CD8-positive, alpha-beta memory T cell (primary cell): Measurements from ENCODE around the gene ARHGAP35. TPM values are rescaled to one million over a fixed set of nuclear protein-coding genes. Genes with fewer than 3 reads are reported as not detected.

Experiments used
- CTCF ChIA-PET: fragments of 350-600 bp; sonication (Branson Sonifier 250); formaldehyde crosslinking; loops from one replicate; lab custom pipeline; 2021; ENCODE audit warnings: antibody characterized with exemption; lab: Charles Lee
- POLR2A ChIA-PET: fragments of 350-600 bp; sonication (Branson Sonifier 250); formaldehyde crosslinking; loops from one replicate; lab custom pipeline; 2021; ENCODE audit warnings: antibody characterized with exemption; lab: Charles Lee
- DNase-seq, 5 donors: peaks; one replicate each; pipeline versions ENCODE4 v3.0.0 to v3.0.0-alpha.2; 2020 to 2022; ENCODE audit warnings: mixed read lengths in 1 of 5
- H3K27ac ChIP-seq: one replicate; pipeline ENCODE4 v1.7.0; 2013; ENCODE audit warnings: low read depth, mild to moderate bottlenecking, low read length, moderate library complexity
- H3K27me3 ChIP-seq: 2 replicates; pipeline ENCODE4 v1.7.0; 2013; ENCODE audit warnings: low read length, mild to moderate bottlenecking; ENCODE audit not compliant: insufficient read depth, poor library complexity, severe bottlenecking
- H3K36me3 ChIP-seq: 2 replicates; pipeline ENCODE4 v1.7.0; 2013; ENCODE audit warnings: mild to moderate bottlenecking, low read length, moderate library complexity; ENCODE audit not compliant: insufficient read depth
- H3K4me1 ChIP-seq: 2 replicates; pipeline ENCODE4 v1.7.0; 2013; ENCODE audit warnings: mild to moderate bottlenecking, low read length, moderate library complexity; ENCODE audit not compliant: insufficient read depth
- H3K4me3 ChIP-seq: 2 replicates; pipeline ENCODE4 v1.7.0; 2013; ENCODE audit warnings: mild to moderate bottlenecking, low read length
- H3K9me3 ChIP-seq: 2 replicates; pipeline ENCODE4 v1.7.0; 2013; ENCODE audit warnings: mild to moderate bottlenecking, low read length
- H3K27ac Mint-ChIP-seq, 8 donors: one replicate each; pipeline ENCODE4 v1.8.0; 2020 to 2021; ENCODE audit warnings: mixed read lengths in 8 of 8, mild to moderate bottlenecking in 6 of 8, inconsistent platforms in 3 of 8, moderate library complexity in 3 of 8
- H3K27me3 Mint-ChIP-seq, 2 donors: one replicate each; pipeline ENCODE4 v1.8.0; 2020 to 2021; ENCODE audit warnings: mixed read lengths in 2 of 2, mild to moderate bottlenecking in 1 of 2, moderate library complexity in 1 of 2
- H3K36me3 Mint-ChIP-seq, 3 donors: one replicate each; pipeline ENCODE4 v1.8.0; 2020 to 2021; ENCODE audit warnings: mixed read lengths in 3 of 3, inconsistent platforms in 1 of 3, mild to moderate bottlenecking in 1 of 3
- H3K4me1 Mint-ChIP-seq, 3 donors: one replicate each; pipeline ENCODE4 v1.8.0; 2020 to 2021; ENCODE audit warnings: mixed read lengths in 3 of 3, inconsistent platforms in 1 of 3, mild to moderate bottlenecking in 1 of 3
- H3K4me3 Mint-ChIP-seq, 7 donors: one replicate each; pipeline ENCODE4 v1.8.0; 2020 to 2021; ENCODE audit warnings: mixed read lengths in 7 of 7, mild to moderate bottlenecking in 6 of 7, moderate library complexity in 4 of 7, inconsistent platforms in 2 of 7
- H3K9me3 Mint-ChIP-seq, 5 donors: one replicate each; pipeline ENCODE4 v1.8.0; 2020 to 2022; ENCODE audit warnings: mixed read lengths in 5 of 5, mild to moderate bottlenecking in 3 of 5, moderate library complexity in 2 of 5, inconsistent platforms in 1 of 5
- polyA plus RNA-seq: library from polyadenylated mRNA; unstranded; fragments of 300-500 nt; fragmentation: Illumina TruSeq; gene quantifications from one replicate; pipeline ENCODE4 v1.2.3, GENCODE V29; 2021
- total RNA-seq, 2 experiments: library from RNA; stranded (reverse); gene quantifications; one replicate each; pipeline ENCODE4 v1.2.3, GENCODE V29; 2021

The ARHGAP35 gene
- total and polyA plus RNA-seq, 3 experiments from 2014 or later, result 12.2 to 27.3 (median 26.7) TPM

DNA sequence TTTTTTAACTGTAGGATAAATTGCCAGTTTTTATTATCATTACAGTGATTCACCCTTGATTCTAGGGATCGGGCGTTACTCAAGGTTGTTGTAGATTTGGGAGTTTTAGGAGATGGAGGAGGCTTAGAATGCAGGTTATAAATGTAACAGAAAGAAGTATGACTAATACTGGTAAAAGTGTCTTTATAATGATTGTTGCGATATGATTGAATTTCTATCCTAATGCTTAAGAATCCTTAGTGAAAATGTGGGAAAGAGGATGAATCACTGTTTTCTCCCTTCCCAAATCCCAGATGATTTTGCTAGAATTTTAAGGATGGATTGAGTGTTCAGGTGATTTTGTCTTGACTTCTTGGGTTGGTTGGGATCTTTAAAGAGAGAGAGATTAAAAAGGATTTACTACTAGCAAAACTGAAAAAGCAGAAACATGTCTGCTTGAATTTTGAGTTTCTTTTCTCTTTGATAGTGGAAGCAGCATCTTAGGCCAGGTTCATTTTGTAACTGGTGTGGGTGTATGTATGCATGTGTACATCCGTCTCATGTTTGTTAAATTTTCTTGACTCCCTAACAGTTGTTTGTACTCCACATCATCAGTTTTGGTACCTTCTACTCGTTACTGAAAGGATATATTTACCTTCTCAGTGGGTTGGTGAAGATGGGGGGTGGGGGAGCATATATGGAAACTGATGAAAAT, 25.9 kb downstream of the ARHGAP35 start:
- no peaks in the 10 kb centered on the region for H3K36me3 ChIP-seq
- ChIA-PET CTCF (interaction anchor here (1.1 kb wide), 1 partner anchor 104 kb away, joined by 3 read pairs; no protein-coding TSS in a partner anchor), POLR2A (no interaction called here)
- no peak overlapping the region for H3K4me3 ChIP-seq
- H3K4me1 ChIP-seq, result peaks cover 6% of the 10 kb centered on the region
- Mint-ChIP-seq H3K27ac (peak overlapping the region in 2 of 8 donors; percentile 56 to 57), H3K9me3 (no peaks in the 10 kb centered on the region), H3K36me3 (peaks cover 0 to 8% (median 0%) of the 10 kb centered on the region in 3 donors), H3K4me1 (peaks cover 41 to 76% (median 68%) of the 10 kb centered on the region in 3 donors), H3K27me3 (peaks cover 0 to 2% of the 10 kb centered on the region in 2 donors), H3K4me3 (peak overlapping the region in 1 of 7 donors; percentile 6)
- no peaks in the 10 kb centered on the region for H3K27me3 ChIP-seq
- no peak for DNase-seq
- no peaks in the 10 kb centered on the region for H3K9me3 ChIP-seq
- no peak overlapping the region for H3K27ac ChIP-seq

DNA sequence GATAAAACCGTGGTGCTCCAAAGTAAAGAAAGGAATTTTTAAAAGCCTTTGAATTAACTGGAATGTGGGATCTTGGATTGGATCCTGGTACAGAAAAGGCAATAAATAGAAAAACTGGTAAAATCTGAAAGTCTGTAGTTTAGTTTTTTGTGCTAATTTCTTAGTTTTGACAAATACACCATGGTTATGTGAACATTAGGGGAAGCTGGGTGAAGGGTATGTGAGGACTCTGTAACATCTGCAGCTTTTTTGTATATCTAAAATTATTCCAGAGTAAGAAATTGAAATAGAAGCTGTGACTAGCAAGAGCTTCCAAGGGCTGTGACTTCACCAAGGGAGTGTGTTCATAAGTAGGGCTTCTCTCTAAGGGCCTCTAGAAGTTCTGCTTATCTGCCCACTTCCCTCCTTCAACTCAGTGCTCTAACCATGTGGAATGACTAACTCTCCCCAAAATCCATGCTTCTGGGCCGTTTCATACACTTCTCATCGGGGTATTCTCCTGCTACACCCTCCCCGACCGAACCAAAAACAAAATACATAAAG, 26.5 kb downstream of the ARHGAP35 start:
- no peaks in the 10 kb centered on the region for H3K9me3 Mint-ChIP-seq
- Histone ChIP-seq H3K4me3 (no peak overlapping the region), H3K9me3 (no peaks in the 10 kb centered on the region), H3K4me1 (peaks cover 6% of the 10 kb centered on the region), H3K36me3 (no peaks in the 10 kb centered on the region), H3K27ac (no peak overlapping the region), H3K27me3 (no peaks in the 10 kb centered on the region)
- peaks cover 42 to 75% (median 66%) of the 10 kb centered on the region in 3 donors for H3K4me1 Mint-ChIP-seq
- H3K4me3 Mint-ChIP-seq, result no peak overlapping the region
- CTCF ChIA-PET, result no interaction called here
- POLR2A ChIA-PET, result no interaction called here
- H3K36me3 Mint-ChIP-seq, result peaks cover 0 to 8% (median 0%) of the 10 kb centered on the region in 3 donors
- H3K27ac Mint-ChIP-seq, result peak overlapping the region in 1 of 8 donors; percentile 1
- no peaks in the 10 kb centered on the region for H3K27me3 Mint-ChIP-seq
- no peak for DNase-seq

DNA sequence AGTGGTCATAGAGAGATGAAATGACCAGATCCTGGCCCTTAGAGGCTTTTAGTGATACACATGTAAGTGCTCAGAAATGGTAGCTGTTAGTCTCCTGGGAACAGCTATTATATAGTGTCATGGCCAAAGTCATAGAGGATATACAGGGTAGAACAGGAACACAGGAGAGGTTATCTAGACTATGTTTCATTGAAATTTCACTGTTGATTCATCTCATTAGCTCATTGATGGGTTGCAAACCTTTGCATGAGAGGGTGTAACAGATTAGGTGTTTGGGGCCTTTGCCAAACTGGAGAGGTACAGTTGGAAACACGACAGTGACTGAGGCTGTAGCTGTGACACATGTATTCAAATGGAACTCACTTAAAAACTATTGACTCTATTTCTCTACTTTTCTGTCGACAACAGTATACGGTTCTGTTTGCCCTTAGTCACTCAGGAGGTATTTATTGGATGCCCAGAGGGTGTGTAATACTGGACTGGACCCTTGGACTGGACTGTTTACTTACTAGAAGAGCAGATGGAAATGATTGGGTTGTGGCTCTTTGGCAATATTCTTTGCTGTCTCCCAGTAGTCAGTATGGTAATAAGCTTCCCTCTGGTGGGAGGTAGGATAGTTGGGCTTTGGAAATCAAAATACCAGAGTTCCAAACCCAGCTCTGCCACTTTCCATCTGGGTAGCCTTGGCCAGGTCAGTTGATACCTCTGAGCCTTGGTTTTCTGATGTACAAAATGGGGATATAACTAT, 29.8 kb downstream of the ARHGAP35 start:
- H3K27ac ChIP-seq, result no peak overlapping the region
- CTCF ChIA-PET, result no interaction called here
- no peak for DNase-seq
- H3K27me3 ChIP-seq, result no peaks in the 10 kb centered on the region
- Mint-ChIP-seq H3K27me3 (no peaks in the 10 kb centered on the region), H3K4me1 (peaks cover 54 to 80% (median 74%) of the 10 kb centered on the region in 3 donors), H3K27ac (peak overlapping the region in 4 of 8 donors; percentile 0 to 24 (median 7)), H3K4me3 (no peak overlapping the region), H3K9me3 (no peaks in the 10 kb centered on the region), H3K36me3 (peaks cover 0 to 5% (median 5%) of the 10 kb centered on the region in 3 donors)
- no peaks in the 10 kb centered on the region for H3K9me3 ChIP-seq
- no peaks in the 10 kb centered on the region for H3K36me3 ChIP-seq
- POLR2A ChIA-PET, result no interaction called here
- H3K4me1 ChIP-seq, result peaks cover 6% of the 10 kb centered on the region
- no peak overlapping the region for H3K4me3 ChIP-seq

DNA sequence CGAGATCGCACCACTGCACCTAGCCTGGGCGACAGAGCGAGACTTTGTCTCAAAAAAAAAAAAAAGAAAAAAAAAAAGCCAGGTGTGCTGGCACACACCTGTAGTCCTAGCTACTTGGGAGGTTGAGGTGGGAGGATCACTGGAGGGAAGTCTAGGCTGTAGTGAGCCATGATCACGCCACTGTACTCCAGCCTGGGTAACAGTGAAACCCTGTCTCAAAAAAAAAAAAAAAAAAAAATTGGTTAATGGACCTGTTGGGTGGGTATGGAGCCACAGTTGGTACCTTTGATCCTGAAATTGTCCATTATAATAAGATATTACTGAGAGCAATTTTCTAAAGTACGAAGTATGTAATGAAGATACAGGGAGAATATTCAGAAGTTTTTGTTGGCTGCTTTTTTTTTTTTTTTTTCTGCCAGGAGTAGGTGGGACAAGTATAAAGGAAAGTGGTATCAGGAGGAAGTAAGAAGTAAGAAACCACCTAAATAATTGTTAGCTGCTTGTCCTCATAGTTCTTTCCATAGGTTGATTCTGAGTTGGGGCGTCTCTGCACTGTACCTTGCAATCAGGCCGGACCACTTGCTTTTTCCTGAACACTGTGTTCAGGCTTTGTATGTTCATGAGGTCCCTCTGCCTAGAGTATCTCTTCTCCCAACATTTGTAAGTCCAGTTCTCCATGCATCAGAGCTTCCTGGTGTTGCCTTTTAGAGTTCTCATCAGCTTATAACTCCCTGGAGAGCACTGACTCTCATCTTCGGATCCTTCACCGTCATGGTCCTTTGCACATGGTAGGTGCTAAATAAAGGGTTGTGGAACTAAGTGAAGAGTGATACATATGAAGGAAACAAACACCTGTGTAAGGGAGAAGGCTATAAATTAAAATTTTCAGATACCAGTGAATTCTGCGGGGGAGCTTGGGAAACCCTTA, 31.7 kb downstream of the ARHGAP35 start:
- POLR2A ChIA-PET, result no interaction called here
- H3K36me3 ChIP-seq, result no peaks in the 10 kb centered on the region
- H3K9me3 ChIP-seq, result no peaks in the 10 kb centered on the region
- no peak overlapping the region for H3K27ac ChIP-seq
- Mint-ChIP-seq H3K36me3 (peaks cover 0 to 5% (median 3%) of the 10 kb centered on the region in 3 donors), H3K4me3 (peak overlapping the region in 1 of 7 donors; percentile 7), H3K4me1 (peaks cover 53 to 79% (median 70%) of the 10 kb centered on the region in 3 donors), H3K27me3 (no peaks in the 10 kb centered on the region), H3K27ac (peak overlapping the region in 5 of 8 donors; percentile 2 to 61 (median 27)), H3K9me3 (no peaks in the 10 kb centered on the region)
- H3K4me1 ChIP-seq, result peaks cover 6% of the 10 kb centered on the region
- CTCF ChIA-PET, result no interaction called here
- H3K27me3 ChIP-seq, result no peaks in the 10 kb centered on the region
- no peak for DNase-seq
- no peak overlapping the region for H3K4me3 ChIP-seq

DNA sequence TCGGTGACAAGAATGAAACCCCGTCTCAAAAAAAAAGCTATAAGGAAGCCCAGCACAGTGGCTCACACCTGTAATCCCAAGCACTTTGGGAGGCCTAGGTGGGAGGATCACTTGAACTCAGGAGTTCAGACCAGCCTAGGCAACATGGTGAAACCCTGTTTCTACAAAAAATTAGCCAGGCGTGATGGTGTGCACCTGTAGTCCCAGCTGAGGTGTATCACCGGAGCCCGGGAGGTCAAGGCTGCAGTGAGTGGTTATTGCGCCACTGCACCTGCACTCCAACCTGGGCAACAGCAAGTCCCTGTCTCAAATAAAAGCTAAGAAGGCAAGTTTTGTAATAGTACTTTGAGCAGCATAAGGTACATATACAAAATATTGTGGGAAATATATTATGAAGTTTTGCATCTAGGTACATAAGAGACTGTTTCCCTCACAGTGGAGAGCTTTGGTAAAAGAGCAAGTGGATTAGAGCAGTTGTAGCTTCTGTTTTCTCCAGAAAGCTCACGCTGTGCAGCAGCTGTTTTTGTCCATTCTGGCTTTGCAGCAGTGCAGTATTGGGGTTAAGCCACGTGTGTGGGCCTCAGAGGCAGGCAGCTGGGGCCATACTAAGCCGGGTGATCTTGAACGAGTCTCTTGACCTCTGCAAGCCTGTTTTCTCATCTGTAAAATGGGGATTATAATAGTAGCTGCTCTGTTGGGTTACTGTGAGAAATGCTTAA, 35.4 kb downstream of the ARHGAP35 start:
- H3K4me1 Mint-ChIP-seq, result peaks cover 55 to 84% (median 75%) of the 10 kb centered on the region in 3 donors
- H3K27ac Mint-ChIP-seq, result peak overlapping the region in 4 of 8 donors; percentile 21 to 73 (median 34)
- H3K9me3 Mint-ChIP-seq, result no peaks in the 10 kb centered on the region
- ChIA-PET POLR2A (interaction anchor here (0.6 kb wide), 1 partner anchor 61 kb away, joined by 8 read pairs; no protein-coding TSS in a partner anchor), CTCF (interaction anchor here (1.1 kb wide), 1 partner anchor 12 kb away, joined by 4 read pairs; no protein-coding TSS in a partner anchor)
- no peaks in the 10 kb centered on the region for H3K4me1 ChIP-seq
- DNase-seq, result no peak
- H3K4me3 ChIP-seq, result no peak overlapping the region
- no peak overlapping the region for H3K27ac ChIP-seq
- H3K36me3 Mint-ChIP-seq, result peaks cover 0 to 5% (median 3%) of the 10 kb centered on the region in 3 donors
- H3K27me3 ChIP-seq, result no peaks in the 10 kb centered on the region
- peak overlapping the region in 1 of 7 donors; percentile 5 for H3K4me3 Mint-ChIP-seq
- H3K27me3 Mint-ChIP-seq, result no peaks in the 10 kb centered on the region
- no peaks in the 10 kb centered on the region for H3K36me3 ChIP-seq
- H3K9me3 ChIP-seq, result no peaks in the 10 kb centered on the region

DNA sequence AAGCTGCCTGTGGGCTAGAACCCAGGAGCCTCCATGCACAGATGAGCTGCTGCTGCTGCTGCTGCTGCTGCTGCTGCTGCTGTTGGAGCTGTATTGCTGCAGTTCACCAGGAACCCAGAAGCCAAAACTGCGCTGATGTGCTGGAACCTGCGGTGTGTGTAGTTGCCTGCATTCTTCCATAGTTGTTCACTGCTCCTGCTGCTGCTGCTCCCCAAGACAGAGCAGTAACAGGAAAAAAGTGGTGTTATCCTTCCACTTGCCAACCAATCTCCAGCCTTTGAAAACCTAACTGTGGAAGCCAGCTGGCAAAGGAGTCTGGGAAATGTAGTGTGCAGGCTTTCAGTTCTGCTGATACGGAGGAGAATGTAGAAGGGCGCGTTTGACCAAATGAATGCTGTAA, 37.9 kb downstream of the ARHGAP35 start:
- Histone ChIP-seq H3K4me3 (no peak overlapping the region), H3K9me3 (no peaks in the 10 kb centered on the region), H3K4me1 (peaks cover 4% of the 10 kb centered on the region), H3K27me3 (no peaks in the 10 kb centered on the region), H3K27ac (no peak overlapping the region), H3K36me3 (no peaks in the 10 kb centered on the region)
- no peak for DNase-seq
- CTCF ChIA-PET, result no interaction called here
- no peaks in the 10 kb centered on the region for H3K9me3 Mint-ChIP-seq
- H3K36me3 Mint-ChIP-seq, result peaks cover 0 to 3% (median 3%) of the 10 kb centered on the region in 3 donors
- H3K27ac Mint-ChIP-seq, result peak overlapping the region in 1 of 8 donors; percentile 7
- H3K4me1 Mint-ChIP-seq, result peaks cover 64 to 89% (median 82%) of the 10 kb centered on the region in 3 donors
- H3K4me3 Mint-ChIP-seq, result peak overlapping the region in 1 of 7 donors; percentile 29
- H3K27me3 Mint-ChIP-seq, result no peaks in the 10 kb centered on the region
- POLR2A ChIA-PET, result interaction anchor here (1.2 kb wide), 1 partner anchor 36 kb away, joined by 3 read pairs; no protein-coding TSS in a partner anchor

DNA sequence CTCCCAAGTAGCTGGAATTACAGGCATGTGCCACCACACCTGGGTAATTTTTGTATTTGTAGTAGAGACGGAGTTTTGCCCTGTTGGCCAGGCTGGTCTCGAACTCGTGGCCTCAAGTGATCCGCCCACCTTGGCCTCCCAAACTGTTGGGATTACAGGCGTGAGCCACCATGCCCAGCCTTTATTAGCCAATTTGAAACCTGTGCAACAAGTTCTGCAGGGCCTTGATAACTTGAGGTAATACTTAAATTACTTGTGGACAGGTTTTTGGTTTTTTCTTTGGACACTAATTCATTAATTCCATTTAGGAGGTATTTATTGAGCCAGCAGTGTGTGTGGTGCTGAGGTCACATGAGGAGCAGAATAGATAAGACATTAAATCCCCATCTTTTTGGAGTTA, 39.5 kb downstream of the ARHGAP35 start:
- Histone ChIP-seq H3K4me3 (no peak overlapping the region), H3K27ac (no peak overlapping the region), H3K27me3 (no peaks in the 10 kb centered on the region), H3K36me3 (no peaks in the 10 kb centered on the region), H3K4me1 (peaks cover 13% of the 10 kb centered on the region), H3K9me3 (no peaks in the 10 kb centered on the region)
- ChIA-PET POLR2A (interaction anchor here (0.5 kb wide), 1 partner anchor 83 kb away, joined by 6 read pairs; no protein-coding TSS in a partner anchor), CTCF (interaction anchor here (1.2 kb wide), 1 partner anchor 113 kb away, joined by 3 read pairs; no protein-coding TSS in a partner anchor)
- Mint-ChIP-seq H3K36me3 (peaks cover 0 to 6% (median 0%) of the 10 kb centered on the region in 3 donors), H3K4me1 (peaks cover 71 to 90% (median 84%) of the 10 kb centered on the region in 3 donors), H3K9me3 (no peaks in the 10 kb centered on the region), H3K27me3 (no peaks in the 10 kb centered on the region), H3K4me3 (no peak overlapping the region), H3K27ac (peak overlapping the region in 2 of 8 donors; percentile 36 to 64)
- no peak for DNase-seq
